A549 (cell line): ENCODE results near the gene TNNC1. TPM values are rescaled to one million over a fixed set of nuclear protein-coding genes. Genes with fewer than 3 reads are reported as not detected.

Experiments used
- ATAC-seq, 2 experiments: fragments of 200-7000 bp in 1 of 2; fragments of >200 bp in 1 of 2; cut with Nextera tagmentation in 1 of 2; cut with Tn5 transposase in 1 of 2; 3 replicates each; pipeline versions ENCODE4 v1.8.0 to v1.9.1; 2018 to 2020; ENCODE audit warnings: mild to moderate bottlenecking in 1 of 2, moderate library complexity in 1 of 2
- CTCF ChIA-PET: fragments of 300-600 bp; sonication (Branson Sonifier 250); formaldehyde crosslinking; extraction: SDS; loops from one replicate; lab custom pipeline; 2021; ENCODE audit warnings: antibody characterized with exemption, inconsistent platforms; lab: Yijun Ruan, JAX
- POLR2A ChIA-PET: fragments of 350-600 bp; formaldehyde crosslinking; extraction: SDS; loops from one replicate; lab custom pipeline; 2021; ENCODE audit warnings: antibody characterized with exemption, inconsistent platforms; lab: Yijun Ruan, JAX
- DNase-seq, 2 experiments: peaks; one replicate each; pipeline versions ENCODE4 v3.0.0 to v3.0.0-alpha.2; 2011 to 2016; ENCODE audit warnings: low read depth in 1 of 2, low spot score in 1 of 2
- FAIRE-seq: peaks from 2 replicates; lab custom pipeline; 2011; peaks lifted over from hg19 to GRCh38; lab: Jason Lieb, UNC
- H3K27ac ChIP-seq, 2 experiments: fragments of >200 bp; sonication (Bioruptor Twin); formaldehyde crosslinking; 3 replicates each; pipeline ENCODE4 v1.5.1; 2016 to 2017
- H3K4me1 ChIP-seq: fragments of >200 bp; sonication (Bioruptor Twin); formaldehyde crosslinking; 3 replicates; pipeline ENCODE4 v1.6.1; 2016
- H3K4me2 ChIP-seq: fragments of >200 bp; sonication (Bioruptor Twin); formaldehyde crosslinking; 3 replicates; pipeline ENCODE4 v1.6.1; 2016
- H3K4me3 ChIP-seq: fragments of >200 bp; sonication (Bioruptor Twin); formaldehyde crosslinking; 3 replicates; pipeline ENCODE4 v1.5.1; 2016
- H3K9me3 ChIP-seq: fragments of >200 bp; sonication (Bioruptor Twin); formaldehyde crosslinking; 3 replicates; pipeline ENCODE4 v1.6.1; 2016
- CHD2 ChIP-seq: fragments of 150-350 bp; IDR thresholded peaks from 2 replicates; pipeline ENCODE4 v1.6.1; 2014; ENCODE audit warnings: low read length; ENCODE audit not compliant: partially characterized antibody
- CHD4 ChIP-seq: fragments of 200-600 bp; sonication (generic); IDR thresholded peaks from 2 replicates; pipeline ENCODE4 v1.6.1; 2016; ENCODE audit warnings: antibody characterized with exemption, mild to moderate bottlenecking, borderline replicate concordance
- E2F6 ChIP-seq: IDR thresholded peaks from 2 replicates; pipeline ENCODE4 v1.6.1; 2012; ENCODE audit warnings: low read depth, borderline replicate concordance
- EHF ChIP-seq: fragments of 250-450 bp; sonication (Bioruptor Pico); IDR thresholded peaks from 2 replicates; pipeline ENCODE4 v1.5.0; 2020; ENCODE audit warnings: mild to moderate bottlenecking
- EHMT2 ChIP-seq: fragments of 200-600 bp; sonication (generic); IDR thresholded peaks from 2 replicates; pipeline ENCODE4 v1.6.1; 2016; ENCODE audit warnings: antibody characterized with exemption, low read depth, mild to moderate bottlenecking, moderate library complexity
- FOSB ChIP-seq: fragments of 250-450 bp; sonication (Bioruptor Pico); IDR thresholded peaks from 2 replicates; pipeline ENCODE4 v1.5.0; 2020; ENCODE audit warnings: mild to moderate bottlenecking, moderate library complexity
- HEYL ChIP-seq: fragments of 250-450 bp; sonication (Bioruptor Pico); IDR thresholded peaks from 2 replicates; pipeline ENCODE4 v1.8.0; 2021; ENCODE audit warnings: mild to moderate bottlenecking, moderate library complexity
- HOXA7 ChIP-seq: fragments of 250-450 bp; sonication (Bioruptor Pico); IDR thresholded peaks from 2 replicates; pipeline ENCODE4 v1.5.0; 2020; ENCODE audit warnings: mild to moderate bottlenecking, moderate library complexity
- KDM1A ChIP-seq: fragments of 200-600 bp; sonication (generic); IDR thresholded peaks from 2 replicates; pipeline ENCODE4 v1.6.1; 2016; ENCODE audit warnings: low read depth, mild to moderate bottlenecking
- MAFK ChIP-seq: fragments of 450-650 bp; IDR thresholded peaks from 2 replicates; pipeline ENCODE4 v1.6.1; 2014; ENCODE audit not compliant: partially characterized antibody
- PBX3 ChIP-seq: IDR thresholded peaks from 2 replicates; pipeline ENCODE4 v1.6.1; 2012
- POLR2A ChIP-seq: IDR thresholded peaks from 2 replicates; pipeline ENCODE4 v1.6.1; 2012; ENCODE audit warnings: mild to moderate bottlenecking, low read length
- RAD21 ChIP-seq, 2 experiments: fragments of >200 bp in 1 of 2; sonication (Bioruptor Twin) in 1 of 2; formaldehyde crosslinking in 1 of 2; IDR thresholded peaks in 1 of 2; conservative IDR thresholded peaks in 1 of 2; 2 replicates in 1 of 2; 3 replicates in 1 of 2; pipeline ENCODE4 v1.6.1; 2012 to 2018; ENCODE audit warnings: inconsistent platforms in 1 of 2
- RCOR1 ChIP-seq: fragments of 150-350 bp; IDR thresholded peaks from 2 replicates; pipeline ENCODE4 v1.6.1; 2014; ENCODE audit warnings: antibody characterized with exemption, low read length, low read depth
- SMC3 ChIP-seq: fragments of >200 bp; sonication (Bioruptor Twin); formaldehyde crosslinking; IDR thresholded peaks from 3 replicates; pipeline ENCODE4 v1.6.1; 2018; ENCODE audit warnings: inconsistent platforms
- SREBF2 ChIP-seq: fragments of 450-650 bp; IDR thresholded peaks from 2 replicates; pipeline ENCODE4 v1.6.1; 2014; ENCODE audit warnings: mild to moderate bottlenecking, moderate library complexity
- ZC3H11A ChIP-seq: fragments of 450-650 bp; IDR thresholded peaks from 2 replicates; pipeline ENCODE4 v1.6.1; 2014; ENCODE audit warnings: antibody characterized with exemption, mild to moderate bottlenecking
- ZFP36 ChIP-seq: fragments of 450-650 bp; IDR thresholded peaks from 2 replicates; pipeline ENCODE4 v1.6.1; 2014; ENCODE audit warnings: borderline replicate concordance; ENCODE audit not compliant: partially characterized antibody
- ZSCAN20 ChIP-seq: fragments of 250-450 bp; sonication (Bioruptor Pico); IDR thresholded peaks from 2 replicates; pipeline ENCODE4 v1.8.0; 2022; ENCODE audit warnings: mild to moderate bottlenecking, moderate library complexity
- WGBS: methylation state at CpG from one replicate; pipeline ENCODE4 v1.1.6; 2017; ENCODE audit errors: missing lambda C conversion rate; 5-methylcytosine and 5-hydroxymethylcytosine counted together
- polyA plus RNA-seq, 4 experiments: library from polyadenylated mRNA; depleted of rRNA in 3 of 4; stranded (reverse); fragments of >200 nt; fragmentation: RNase III in 1 of 4; extraction: RNeasy Plus Mini Kit Qiagen cat#74134 plus additional on column Dnase treatment in 1 of 4; gene quantifications; 2 replicates in 3 of 4; 3 replicates in 1 of 4; pipeline ENCODE4 v1.2.3, GENCODE V29; 2011 to 2017
- TF ChIP-seq, protein P1 (sequence below): fragments of >200 bp; sonication (Bioruptor Twin); formaldehyde crosslinking; IDR thresholded peaks from 3 replicates; pipeline ENCODE4 v1.5.1; 2016
- TF ChIP-seq, protein P2 (sequence below): IDR thresholded peaks from 2 replicates; pipeline ENCODE4 v1.6.1; 2012

Gene TNNC1
- polyA plus RNA-seq, 2 of the 4 experiments (the other 2 are of a cell fraction): 2.6 to 4.5 TPM

GRCh38 chr3:52447512-52448355 is 6.1 kb downstream of the TNNC1 start (continued):
- TF ChIP-seq PBX3: no peak

GRCh38 chr3:52446631-52447511 is 7.0 kb downstream of the TNNC1 start:
- peak; percentile 40 to 73; a peak in 5 of 6 replicates for ATAC-seq
- no peak overlapping the region for H3K4me3 ChIP-seq
- TF ChIP-seq RCOR1 (no peak), RAD21 (conservative IDR thresholded peaks at IDR 0.05 in 1 of 2, IDR thresholded peaks at IDR 0.05 in 1 of 2) (peak; percentile 86 to 90), MAFK (peak; percentile 45), ZFP36 (peak; percentile 84), FOSB (CRISPR knock-in tag) (no peak), HOXA7 (no peak), PBX3 (no peak), SMC3 (peak; percentile 69), EHF (no peak), EHMT2 (no peak)
- TF ChIP-seq, protein P1, sequence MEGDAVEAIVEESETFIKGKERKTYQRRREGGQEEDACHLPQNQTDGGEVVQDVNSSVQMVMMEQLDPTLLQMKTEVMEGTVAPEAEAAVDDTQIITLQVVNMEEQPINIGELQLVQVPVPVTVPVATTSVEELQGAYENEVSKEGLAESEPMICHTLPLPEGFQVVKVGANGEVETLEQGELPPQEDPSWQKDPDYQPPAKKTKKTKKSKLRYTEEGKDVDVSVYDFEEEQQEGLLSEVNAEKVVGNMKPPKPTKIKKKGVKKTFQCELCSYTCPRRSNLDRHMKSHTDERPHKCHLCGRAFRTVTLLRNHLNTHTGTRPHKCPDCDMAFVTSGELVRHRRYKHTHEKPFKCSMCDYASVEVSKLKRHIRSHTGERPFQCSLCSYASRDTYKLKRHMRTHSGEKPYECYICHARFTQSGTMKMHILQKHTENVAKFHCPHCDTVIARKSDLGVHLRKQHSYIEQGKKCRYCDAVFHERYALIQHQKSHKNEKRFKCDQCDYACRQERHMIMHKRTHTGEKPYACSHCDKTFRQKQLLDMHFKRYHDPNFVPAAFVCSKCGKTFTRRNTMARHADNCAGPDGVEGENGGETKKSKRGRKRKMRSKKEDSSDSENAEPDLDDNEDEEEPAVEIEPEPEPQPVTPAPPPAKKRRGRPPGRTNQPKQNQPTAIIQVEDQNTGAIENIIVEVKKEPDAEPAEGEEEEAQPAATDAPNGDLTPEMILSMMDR: peak; percentile 77
- TF ChIP-seq, all 56 proteins: peak for 5
- Histone ChIP-seq H3K9me3 (no peaks in the 10 kb centered on the region), H3K27ac (no peak overlapping the region), H3K4me2 (no peak overlapping the region), H3K4me1 (peaks cover 14% of the 10 kb centered on the region)
- FAIRE-seq: no peak
- ChIA-PET CTCF (interaction anchor here (0.7 to 14.4 kb wide), 28 partner anchors 10 to 446 kb away, joined by 3 to 351 read pairs (median 3); partner anchors contain the start of genes NISCH and TWF2), POLR2A (no interaction called here)
- WGBS: 0% methylated on average over 7 of the region's 13 CpGs
- peak in 1 of 2 experiments; percentile 63 for DNase-seq

- WGBS: 44% methylated on average over 2 of the region's 4 CpGs
- ChIA-PET CTCF (interaction anchor here (0.8 to 14.4 kb wide), 16 partner anchors 11 to 445 kb away, joined by 3 to 351 read pairs (median 4); partner anchors contain the start of genes NISCH and TWF2), POLR2A (no interaction called here)
- Histone ChIP-seq H3K4me1 (peaks cover 14% of the 10 kb centered on the region), H3K27ac (no peak overlapping the region), H3K9me3 (no peaks in the 10 kb centered on the region), H3K4me3 (no peak overlapping the region), H3K4me2 (no peak overlapping the region)
- peak; percentile 38 to 43; a peak in 3 of 6 replicates for ATAC-seq
- DNase-seq: no peak
- no peak for FAIRE-seq
- TF ChIP-seq RAD21 (conservative IDR thresholded peaks at IDR 0.05 in 1 of 2, IDR thresholded peaks at IDR 0.05 in 1 of 2) (no peak), KDM1A (no peak), CHD4 (no peak), CHD2 (no peak), POLR2A (no peak), HEYL (CRISPR knock-in tag) (no peak), FOSB (CRISPR knock-in tag) (no peak), SREBF2 (no peak), ZSCAN20 (no peak), ZC3H11A (no peak), E2F6 (no peak), PBX3 (no peak)
- TF ChIP-seq, protein P2, sequence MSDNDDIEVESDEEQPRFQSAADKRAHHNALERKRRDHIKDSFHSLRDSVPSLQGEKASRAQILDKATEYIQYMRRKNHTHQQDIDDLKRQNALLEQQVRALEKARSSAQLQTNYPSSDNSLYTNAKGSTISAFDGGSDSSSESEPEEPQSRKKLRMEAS: no peak
These were observed 7.8 kb downstream of the TNNC1 start for GRCh38 chr3:52446042-52446441.
